GM19193 (cell line): ENCODE measurements around the gene PHC2.

Experiments used
- POLR2A ChIP-seq: IDR thresholded peaks from 4 replicates; pipeline ENCODE4 v1.6.1; 2011; ENCODE audit not compliant: insufficient read depth, insufficient read length; ENCODE audit errors: extremely low read depth

PHC2 gene

GRCh38 chr1:33378524-33378923 is 52.4 kb downstream of the PHC2 start:
- no peak for TF ChIP-seq POLR2A

DNA sequence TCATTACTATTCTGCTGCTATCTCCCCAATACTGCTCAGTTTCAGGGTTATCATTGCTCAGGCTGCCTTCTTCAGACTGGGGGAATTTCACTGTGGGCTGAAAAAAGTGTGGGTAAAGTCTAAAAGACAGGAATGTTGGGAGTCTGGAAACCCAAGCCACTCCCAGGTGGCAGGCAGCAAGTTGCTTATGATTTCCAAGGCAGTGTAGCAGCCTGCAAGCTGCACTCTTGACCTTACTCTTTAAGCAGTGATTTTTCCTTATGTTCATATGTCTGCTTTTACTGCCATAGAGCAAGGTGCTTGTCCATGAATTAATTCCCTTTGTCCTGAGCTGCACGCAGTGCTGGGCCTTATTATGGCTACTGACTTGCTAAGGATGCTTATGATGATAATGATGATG is 53.1 kb downstream of the PHC2 start:
- no peak for TF ChIP-seq POLR2A

DNA sequence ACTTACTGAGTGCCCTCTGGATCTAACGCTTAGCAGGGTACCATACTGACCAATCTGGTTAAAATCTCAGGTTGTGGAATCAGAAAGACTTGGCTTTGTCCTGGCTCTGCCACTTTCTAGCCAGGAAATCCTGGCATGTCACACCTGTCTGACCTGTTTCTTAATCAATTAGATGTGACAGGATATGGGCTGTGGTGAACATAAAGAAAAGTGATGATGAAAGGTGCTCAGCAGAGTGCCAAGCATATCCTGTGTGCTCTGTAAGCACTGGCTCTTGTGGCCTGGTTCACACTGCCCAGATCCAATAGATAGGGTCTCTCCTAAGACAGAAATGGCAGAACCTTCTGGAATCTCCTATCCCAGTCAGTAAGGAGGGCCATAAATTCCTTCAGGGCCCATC is 53.9 kb downstream of the PHC2 start:
- TF ChIP-seq POLR2A = no peak

DNA sequence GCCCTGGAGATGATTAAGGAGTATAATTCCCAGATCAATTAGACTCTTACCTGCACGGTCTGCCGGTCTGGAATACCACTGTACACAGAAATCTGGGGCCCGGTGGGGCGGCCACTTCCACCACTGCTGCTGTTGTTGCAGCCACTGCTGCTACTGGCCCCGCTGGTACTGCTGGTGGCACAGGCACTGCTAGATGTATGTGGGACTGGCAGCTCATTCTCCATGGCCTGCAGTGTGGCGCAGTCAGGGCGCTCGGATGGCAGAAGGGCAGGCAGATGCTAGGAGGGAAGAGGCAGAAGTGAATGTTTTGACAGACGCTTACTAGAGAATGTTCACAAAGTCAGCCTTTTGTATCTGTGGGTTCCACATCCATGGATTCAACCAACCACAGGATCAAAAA is 55.6 kb downstream of the PHC2 start:
- no peak for TF ChIP-seq POLR2A

DNA sequence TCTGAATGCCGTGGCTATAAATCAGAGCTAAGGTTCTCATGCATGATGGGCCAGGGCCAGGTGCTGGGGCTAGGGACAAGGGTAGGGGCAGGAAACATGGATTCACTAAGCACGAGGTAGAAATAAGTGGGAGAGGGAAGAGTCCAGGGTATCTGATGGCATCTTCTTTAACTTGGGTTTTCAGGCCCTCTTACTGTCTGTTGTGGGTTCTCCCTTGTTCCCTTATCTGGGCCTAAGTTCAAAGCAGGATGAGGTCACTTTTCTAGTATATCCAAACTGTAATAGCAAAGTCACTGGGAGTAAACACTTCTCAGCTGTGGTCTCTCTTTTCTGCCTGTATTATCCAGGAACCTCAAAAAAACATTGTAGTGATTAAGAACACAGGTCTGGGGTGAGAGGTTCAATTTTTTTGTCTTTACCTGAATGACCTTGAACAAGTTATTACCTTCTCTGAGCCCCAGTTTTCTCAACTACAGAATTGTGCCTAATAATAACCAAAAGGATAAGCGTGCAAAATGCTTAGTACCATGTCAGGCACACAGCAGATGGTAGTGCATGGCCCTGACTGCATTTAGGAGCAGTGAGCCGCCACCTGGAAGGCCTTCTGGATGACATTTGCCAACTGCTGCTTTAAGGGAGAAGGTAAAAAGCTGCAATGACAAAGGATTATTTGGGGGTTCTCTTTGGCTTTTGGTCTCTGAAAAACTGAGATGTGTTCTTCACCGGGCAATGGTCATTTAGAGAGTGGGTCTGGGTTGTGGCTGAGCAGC is 56.4 kb downstream of the PHC2 start:
- TF ChIP-seq POLR2A = no peak

DNA sequence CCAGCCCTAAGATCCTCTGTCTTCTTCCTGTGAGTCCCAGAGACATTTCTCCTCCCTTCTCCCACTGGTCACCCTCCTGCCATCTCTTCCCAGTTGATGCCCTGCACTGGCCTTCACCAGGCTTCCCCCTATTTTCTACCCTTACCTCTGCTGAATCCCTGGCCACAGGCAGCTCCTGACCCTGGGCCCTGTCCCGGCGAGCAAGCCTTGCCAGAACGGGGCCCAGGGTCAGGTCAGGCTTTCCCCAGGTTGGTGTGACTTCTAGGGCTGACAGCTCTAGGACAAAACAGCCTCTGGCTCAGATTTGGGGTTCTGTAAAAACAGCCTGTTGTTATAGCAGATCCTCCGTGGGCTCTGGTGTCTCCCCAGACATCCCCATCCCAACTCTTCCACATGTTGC is 57.3 kb downstream of the PHC2 start:
- no peak for TF ChIP-seq POLR2A

DNA sequence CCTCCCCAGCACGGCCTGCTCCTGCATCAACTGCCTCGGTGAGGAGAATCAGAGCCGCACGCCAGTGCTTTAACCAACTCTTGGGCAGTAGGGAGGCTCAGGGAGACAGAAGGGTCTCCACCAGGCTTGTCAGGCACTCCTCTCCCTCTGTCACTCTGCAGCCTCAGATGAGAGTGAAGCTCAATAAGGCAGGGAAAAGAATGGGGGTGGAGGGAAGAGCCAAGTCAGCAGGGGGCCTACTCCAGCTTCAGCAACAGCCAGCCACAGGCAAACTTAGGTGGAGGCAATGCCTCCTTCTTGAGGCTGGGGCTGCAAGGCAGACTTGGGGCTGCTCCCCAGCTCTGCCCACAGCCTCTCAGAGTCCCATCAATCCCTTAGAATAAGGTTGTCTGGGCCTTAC is 58.2 kb downstream of the PHC2 start:
- no peak for TF ChIP-seq POLR2A

GRCh38 chr1:33372162-33372561 is 58.7 kb downstream of the PHC2 start:
- no peak for TF ChIP-seq POLR2A

- no peak for TF ChIP-seq POLR2A
These were observed 59.6 kb downstream of the PHC2 start for GRCh38 chr1:33371334-33371733.

GRCh38 chr1:33370827-33371226 is 60.1 kb downstream of the PHC2 start:
- TF ChIP-seq POLR2A = no peak

- no peak for TF ChIP-seq POLR2A
These were observed 60.6 kb downstream of the PHC2 start for GRCh38 chr1:33370301-33370700.

DNA sequence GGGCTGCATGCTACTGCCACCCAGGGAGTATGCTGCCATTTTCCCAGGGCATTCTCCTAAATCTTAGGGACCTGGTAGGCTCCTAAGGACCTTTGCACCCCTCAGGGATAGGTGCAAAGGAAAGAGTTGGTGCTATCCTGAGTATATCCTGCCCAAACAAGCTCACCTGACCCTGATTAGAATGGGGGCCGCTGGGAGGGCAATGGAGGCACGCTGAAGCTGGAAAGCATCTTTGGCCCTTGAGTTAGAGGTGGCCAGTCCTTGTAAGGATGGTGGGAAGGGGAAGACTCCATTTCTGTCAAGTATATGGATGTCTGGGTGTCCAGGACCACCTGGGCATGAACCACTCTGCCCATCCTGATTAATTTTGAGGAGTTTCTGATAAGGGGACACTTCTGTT is 61.1 kb downstream of the PHC2 start:
- no peak for TF ChIP-seq POLR2A

- no peak for TF ChIP-seq POLR2A
These were observed 61.8 kb downstream of the PHC2 start for GRCh38 chr1:33369081-33369480.

DNA sequence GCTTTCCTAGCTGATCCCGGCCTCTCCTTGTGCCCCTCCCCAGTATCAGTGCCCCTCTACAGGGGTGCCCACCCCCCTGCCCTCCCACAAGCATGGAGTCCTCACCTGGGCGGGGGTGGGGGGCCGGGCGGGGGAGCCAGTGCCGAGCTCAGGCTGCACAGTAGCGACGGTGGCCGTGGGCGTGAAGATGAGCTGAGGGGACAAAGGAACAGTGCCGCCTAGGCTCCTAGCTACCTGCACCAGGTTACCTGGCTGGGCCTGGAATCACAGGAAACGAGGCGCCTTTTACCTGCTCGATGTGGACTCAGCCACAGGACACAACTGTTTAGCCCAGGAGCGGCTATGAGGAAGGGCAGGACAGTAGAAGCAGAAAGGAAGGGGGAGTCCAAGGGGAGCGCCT is 62.5 kb downstream of the PHC2 start:
- no peak for TF ChIP-seq POLR2A

DNA sequence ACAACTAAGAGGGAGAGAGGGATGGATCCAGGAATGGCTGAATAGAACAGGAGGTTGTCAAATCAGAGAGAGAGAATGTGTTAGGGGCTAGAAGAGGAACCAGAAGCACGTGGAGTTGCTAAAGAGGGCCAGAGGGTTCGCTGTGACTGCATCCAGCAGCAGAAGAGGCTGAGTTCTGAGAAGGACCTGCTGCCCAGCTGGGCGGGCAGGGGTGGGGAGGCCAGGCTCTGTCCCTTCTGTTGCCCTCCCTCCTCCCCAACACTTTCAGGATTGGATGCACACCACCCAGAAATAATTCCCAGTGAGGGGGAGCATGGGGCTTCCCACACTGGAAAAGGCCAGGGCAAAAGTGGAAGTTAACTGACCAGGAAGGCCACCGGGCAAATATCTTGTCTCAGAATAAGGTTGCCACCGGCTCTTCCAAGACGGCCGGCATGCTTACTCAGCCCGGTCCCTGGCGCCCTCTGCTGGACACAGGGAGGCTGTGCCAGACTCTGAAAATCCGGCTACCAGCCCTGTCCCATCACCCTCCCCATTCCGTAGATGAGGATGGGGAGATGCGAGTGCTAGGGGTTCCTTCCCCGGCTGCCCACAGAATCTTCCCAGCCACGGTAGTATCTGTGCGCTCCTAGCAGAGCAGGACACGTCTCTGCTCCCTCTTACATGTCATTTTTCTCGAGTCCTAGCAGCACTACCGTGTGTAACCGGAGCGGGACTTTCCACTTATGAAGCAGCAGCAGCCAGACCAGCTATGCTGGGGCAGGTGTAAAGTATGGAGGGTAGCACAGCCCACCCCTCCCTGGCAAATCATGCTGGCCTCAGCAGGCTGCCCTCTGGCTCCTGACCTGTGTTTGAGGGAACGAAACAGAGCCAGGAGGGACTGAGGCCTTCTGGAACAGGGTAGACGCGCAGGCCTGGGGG is 63.1 kb downstream of the PHC2 start:
- TF ChIP-seq POLR2A = no peak
